ENCODE data around the gene FAM200A. TPM values are rescaled to one million over a fixed set of nuclear protein-coding genes. Genes with fewer than 3 reads are reported as not detected.
"Not testable (repeated sequence)": the region's sequence is repeated elsewhere in the genome, so short reads cannot be mapped to it uniquely, and the experiment has no call there.

The FAM200A gene
- total RNA-seq, 1 donor from 2014 or later, result 2.2 TPM

- ATAC-seq, result no peak
- DNase-seq (ENCODE audit: low spot score), result no peak
These were observed 7.4 kb upstream of the FAM200A start for GRCh38 chr7:99559175-99559915.

GRCh38 chr7:99558306-99559174, 6.6 kb upstream of the FAM200A start, which contains the start of gene ZNF655:
Gene ZNF655 (plus strand): TSS chr7:99558642. CDS start chr7:99560560, 1,918 bp downstream.
- DNase-seq (ENCODE audit: low spot score), result peak; percentile 87
- ATAC-seq, result peak; percentile 88

- ATAC-seq (peak; percentile 6), DNase-seq (ENCODE audit: low spot score) (no peak)
These were observed 6.0 kb upstream of the FAM200A start for GRCh38 chr7:99557940-99558305.

DNA sequence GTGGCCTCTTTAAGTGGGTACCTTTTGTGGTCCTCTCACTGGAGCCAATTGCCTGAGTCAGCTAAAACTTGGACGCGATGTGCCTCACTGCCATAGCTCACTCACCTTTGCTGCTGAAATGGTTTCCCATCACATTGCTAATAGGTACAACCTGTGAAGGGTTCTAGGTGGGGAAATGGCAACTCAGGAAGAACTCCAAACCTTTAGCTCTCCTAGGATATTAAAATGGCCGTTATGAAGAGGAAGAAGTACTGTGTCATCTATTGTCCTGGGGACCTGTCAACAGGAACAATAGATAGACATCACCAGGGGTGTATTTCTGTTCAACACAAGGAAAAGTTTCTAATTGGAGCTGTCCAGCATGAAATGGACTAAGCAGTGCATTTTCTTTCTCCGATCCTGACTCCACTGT, 5.3 kb upstream of the FAM200A start:
- DNase-seq (ENCODE audit: low spot score), result peak; percentile 3
- ATAC-seq, result no peak

- ATAC-seq, result no peak
- no peak for DNase-seq (ENCODE audit: low spot score)
These were observed 3.0 kb upstream of the FAM200A start for GRCh38 chr7:99554939-99555338.

DNA sequence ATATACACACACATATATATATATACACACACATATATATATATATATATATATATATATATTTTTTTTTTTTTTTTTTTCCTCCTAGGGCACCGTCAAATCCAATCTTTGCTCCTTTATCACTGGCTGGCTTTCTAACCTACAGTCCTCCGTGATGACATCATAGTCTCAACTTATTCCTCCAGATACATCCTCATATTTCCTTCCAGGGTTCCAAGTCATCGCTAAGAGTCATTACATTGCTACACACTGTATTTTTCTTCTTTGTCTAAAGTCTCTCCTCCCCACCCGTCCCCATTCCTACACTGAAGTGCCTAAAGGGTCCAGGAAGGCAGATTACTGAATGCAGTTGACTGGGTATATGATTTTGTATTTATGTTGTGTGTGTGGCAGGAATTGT, 1.1 kb upstream of the FAM200A start:
- DNase-seq (ENCODE audit: low spot score) (no peak), ATAC-seq (no peak)

- DNase-seq (ENCODE audit: low spot score) (no peak), ATAC-seq (peak; percentile 31)
These were observed 580 bp downstream of the FAM200A start for GRCh38 chr7:99551334-99551733.

DNA sequence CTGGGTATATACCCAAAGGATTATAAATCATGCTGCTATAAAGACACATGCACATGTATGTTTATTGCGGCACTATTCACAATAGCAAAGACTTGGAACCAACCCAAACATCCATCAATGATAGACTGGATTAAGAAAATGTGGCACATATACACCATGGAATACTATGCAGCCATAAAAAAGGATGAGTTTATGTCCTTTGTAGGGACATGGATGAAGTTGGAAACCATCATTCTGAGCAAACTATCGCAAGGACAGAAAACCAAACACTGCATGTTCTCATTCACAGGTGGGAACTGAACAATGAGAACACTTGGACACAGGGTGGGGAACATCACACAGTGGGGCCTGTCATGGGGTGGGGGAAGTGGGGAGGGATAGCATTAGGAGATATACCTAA, 2.4 kb downstream of the FAM200A start:
- not testable (repeated sequence) for DNase-seq (ENCODE audit: low spot score); ATAC-seq

DNA sequence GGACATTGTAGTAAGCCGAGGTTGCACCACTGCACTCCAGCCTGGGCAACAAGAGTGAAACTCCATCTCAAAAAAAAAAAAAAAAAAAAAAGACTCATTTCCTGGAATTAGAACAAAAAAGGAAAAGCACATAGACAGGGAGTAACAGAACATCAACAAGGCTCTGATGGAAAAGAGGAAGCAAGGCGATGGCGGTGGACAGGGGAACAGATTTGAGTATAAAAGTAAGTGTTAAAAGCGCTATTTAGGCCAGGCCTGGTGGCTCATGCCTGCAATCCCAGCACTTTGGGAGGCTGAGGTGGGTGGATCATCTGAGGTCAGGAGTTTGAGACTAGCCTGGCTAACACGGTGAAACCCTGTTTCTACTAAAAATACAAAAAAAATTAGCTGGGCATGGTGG, 6.6 kb downstream of the FAM200A start:
- not testable (repeated sequence) for DNase-seq (ENCODE audit: low spot score); ATAC-seq

DNA sequence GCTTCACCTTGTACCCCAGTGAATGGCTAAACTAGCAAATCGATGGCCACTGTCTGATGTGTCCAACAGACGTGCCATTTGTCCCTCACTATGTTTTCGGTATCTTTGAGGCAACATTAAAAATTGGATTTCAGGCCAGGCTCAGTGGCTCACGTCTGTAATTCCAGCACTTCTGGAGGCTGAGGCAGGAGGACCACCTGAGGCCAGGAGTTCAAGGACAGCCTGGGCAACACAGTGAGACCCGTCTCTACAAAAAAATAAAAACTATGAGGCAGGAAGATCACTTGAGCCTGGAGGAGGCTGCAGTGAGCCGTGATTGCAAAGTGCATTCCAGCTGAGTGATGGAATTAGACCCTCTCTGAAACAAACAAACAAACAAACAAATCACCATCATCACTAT, 8.0 kb downstream of the FAM200A start:
- ATAC-seq (no peak), DNase-seq (ENCODE audit: low spot score) (no peak)

DNA sequence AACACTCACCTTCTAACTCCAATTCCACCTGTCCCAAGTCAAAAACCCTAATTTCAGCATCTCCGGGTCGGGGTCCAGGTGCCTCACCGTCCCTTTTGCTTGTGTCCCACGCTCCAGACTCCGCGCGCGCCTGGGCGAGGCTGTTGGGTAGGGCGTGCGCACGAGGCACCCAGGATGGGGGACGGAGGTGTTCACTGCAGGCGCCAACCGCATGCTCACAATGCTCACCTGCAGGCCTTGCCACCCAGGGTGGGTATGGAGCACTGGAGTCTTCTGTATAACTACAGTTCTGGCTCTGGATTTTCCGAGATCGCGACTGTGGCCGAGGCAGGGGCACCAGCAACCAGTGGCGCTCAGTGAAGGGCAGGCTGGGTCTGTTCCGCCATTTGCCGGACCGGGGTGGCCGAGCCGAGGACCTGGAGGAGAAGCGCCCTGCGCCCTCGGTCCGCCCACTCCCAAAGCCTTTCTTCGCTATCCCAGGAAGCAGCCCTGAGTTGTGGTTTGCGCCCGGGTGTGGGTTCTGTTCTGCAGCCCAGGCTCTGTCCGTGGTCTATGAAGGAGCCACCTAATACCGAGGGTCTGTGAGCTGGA, 8.7 kb downstream of the FAM200A start:
- DNase-seq (ENCODE audit: low spot score) (no peak), ATAC-seq (no peak)

GRCh38 chr7:99541212-99541611, 10.7 kb downstream of the FAM200A start:
- no peak for DNase-seq (ENCODE audit: low spot score)
- no peak for ATAC-seq

DNA sequence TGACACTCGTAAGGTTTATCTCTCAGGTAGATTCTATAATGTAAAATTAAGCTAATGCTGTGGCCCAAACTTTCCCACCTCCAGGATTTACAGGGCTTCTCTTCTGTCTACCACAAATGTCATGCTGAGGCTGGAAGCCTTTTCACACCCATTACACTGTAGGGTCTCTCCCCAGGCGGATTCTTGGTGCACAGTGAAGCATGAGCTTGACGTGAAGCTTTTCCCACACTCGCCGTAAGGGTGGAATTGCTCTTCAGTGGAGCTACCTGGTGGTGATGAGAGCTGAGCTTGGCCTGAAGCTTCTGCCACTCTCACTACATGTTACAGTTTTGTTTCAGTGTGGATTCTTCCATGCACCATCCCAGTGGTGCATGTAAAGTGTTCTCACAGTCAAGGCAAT, 11.4 kb downstream of the FAM200A start:
- no peak for ATAC-seq
- DNase-seq (ENCODE audit: low spot score), result no peak

DNA sequence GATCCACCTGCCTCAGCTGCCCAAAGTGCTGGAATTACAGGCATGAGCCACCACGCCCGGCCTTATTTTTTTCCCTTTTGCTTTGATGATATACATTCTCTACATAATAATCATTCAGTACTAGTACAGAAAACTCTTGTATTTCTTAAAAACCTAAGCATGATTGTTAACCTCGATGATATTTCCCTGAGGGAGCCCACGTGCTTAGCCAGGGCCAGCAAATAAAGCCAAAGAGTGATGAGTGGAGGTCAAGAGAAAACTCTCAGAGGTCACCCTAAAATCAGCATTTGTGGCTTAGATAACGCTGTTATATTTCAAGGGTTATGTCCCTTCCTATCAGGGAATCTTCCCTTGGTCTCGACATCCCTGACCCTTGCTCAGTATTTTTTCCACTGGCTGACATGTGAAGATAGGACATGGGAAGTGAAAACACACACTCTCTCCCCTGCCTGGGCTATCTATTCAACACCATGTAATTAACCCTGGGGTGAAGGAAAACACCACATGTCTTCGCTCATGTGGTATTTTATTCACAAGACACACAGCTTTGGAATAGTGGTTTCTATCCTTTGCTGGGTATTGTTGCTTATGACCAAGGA, 12.6 kb downstream of the FAM200A start:
- DNase-seq (ENCODE audit: low spot score), result no peak
- no peak for ATAC-seq

DNA sequence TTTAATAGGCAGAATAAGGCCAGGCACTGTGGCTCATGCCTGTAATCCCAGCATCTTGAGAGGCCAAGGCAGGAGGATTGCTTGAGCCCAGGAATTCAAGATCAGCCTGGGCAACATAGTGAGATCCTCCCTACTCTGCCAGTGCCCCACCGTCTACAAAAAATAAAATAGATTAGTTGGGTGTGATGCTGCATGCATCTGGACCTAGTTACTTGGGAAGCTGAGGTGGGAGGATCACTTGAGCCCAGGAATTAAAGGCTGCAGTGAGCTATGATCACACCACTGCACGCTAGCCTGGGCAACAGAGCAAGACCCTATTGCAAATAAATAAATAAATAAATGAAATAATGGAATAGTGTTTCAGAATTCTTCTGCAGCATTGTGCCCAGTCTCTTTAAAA, 16.2 kb downstream of the FAM200A start:
- ATAC-seq, result no peak
- no peak for DNase-seq (ENCODE audit: low spot score)

- DNase-seq (ENCODE audit: low spot score) (no peak), ATAC-seq (no peak)
These were observed 20.6 kb downstream of the FAM200A start for GRCh38 chr7:99531354-99531765.

- peak; percentile 24 for ATAC-seq
- DNase-seq (ENCODE audit: low spot score), result no peak
These were observed 26.0 kb downstream of the FAM200A start for GRCh38 chr7:99525713-99526440.

DNA sequence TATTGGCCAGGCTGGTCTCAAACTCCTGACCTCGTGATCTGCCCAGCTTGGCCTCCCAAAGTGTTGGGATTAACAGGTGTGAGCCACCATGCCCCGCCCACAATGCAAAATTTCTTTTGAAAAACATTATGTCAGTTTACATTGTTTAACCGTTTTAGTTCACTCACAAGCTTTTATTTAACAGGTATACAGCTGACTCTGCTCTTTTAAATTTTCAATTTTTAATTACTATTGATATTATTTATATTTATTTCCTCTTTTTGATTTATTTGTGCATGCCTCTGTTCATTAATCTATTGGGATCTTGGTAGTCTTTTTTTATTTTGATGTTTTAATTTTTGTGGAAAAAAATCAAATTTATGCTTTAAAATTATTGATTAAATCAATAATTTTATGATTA, 30.5 kb downstream of the FAM200A start:
- ATAC-seq (no peak), DNase-seq (ENCODE audit: low spot score) (no peak)

GRCh38 chr7:99514050-99514449, 37.9 kb downstream of the FAM200A start:
- ATAC-seq (no peak), DNase-seq (ENCODE audit: low spot score) (no peak)

- DNase-seq (ENCODE audit: low spot score) (no peak), ATAC-seq (peak; percentile 1)
These were observed 46.6 kb downstream of the FAM200A start for GRCh38 chr7:99505324-99505662.

All from left lobe of liver (tissue), 2 donors.